GM12874 (cell line): ENCODE measurements around the gene SLC5A9.

ENCODE experiments used
- TF ChIP-seq, protein P1 (sequence below): IDR thresholded peaks from 2 replicates; pipeline ENCODE4 v1.5.1; 2011; ENCODE audit warnings: low read depth, mild to moderate bottlenecking, control low read depth, low read length, moderate library complexity; ENCODE audit not compliant: insufficient read depth

The SLC5A9 gene

DNA sequence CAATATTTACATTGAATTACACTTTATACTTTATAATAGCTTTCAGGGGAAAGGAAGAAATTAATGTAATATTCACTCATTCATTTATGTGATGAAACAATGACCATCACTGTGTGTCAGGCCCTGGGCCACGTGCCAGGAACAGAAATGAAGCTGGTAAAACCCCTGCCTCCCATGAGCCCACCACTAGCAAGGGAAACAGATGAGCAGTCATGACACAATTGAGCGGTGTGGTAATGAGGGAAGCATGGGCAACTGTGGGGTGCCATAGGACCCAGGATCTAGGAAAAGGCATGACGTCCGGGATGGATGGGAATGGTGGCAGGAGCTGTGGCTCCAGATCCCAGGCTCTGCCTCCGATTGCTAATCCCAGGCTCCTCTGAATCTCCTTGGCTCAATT is 17.0 kb upstream of the SLC5A9 start:
- TF ChIP-seq, protein P1, sequence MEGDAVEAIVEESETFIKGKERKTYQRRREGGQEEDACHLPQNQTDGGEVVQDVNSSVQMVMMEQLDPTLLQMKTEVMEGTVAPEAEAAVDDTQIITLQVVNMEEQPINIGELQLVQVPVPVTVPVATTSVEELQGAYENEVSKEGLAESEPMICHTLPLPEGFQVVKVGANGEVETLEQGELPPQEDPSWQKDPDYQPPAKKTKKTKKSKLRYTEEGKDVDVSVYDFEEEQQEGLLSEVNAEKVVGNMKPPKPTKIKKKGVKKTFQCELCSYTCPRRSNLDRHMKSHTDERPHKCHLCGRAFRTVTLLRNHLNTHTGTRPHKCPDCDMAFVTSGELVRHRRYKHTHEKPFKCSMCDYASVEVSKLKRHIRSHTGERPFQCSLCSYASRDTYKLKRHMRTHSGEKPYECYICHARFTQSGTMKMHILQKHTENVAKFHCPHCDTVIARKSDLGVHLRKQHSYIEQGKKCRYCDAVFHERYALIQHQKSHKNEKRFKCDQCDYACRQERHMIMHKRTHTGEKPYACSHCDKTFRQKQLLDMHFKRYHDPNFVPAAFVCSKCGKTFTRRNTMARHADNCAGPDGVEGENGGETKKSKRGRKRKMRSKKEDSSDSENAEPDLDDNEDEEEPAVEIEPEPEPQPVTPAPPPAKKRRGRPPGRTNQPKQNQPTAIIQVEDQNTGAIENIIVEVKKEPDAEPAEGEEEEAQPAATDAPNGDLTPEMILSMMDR: no peak

DNA sequence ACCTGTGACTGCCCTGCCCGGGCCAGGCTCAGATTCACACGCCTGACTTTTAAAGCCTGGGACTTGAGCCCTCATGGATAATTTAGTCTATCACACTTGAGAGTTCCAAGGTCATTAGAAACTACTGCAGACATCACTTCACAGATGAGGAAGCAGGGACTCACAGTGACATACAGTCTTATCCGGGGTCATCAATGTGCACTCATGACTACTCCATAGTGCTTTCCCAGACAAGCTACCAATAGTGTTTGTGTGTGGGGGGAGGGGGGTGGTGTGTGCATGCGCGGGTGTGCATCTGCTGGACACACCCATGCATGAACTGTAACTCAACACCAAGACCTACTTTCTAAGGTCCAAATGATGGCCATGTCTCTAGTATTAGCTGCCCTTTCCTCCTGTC is 16.1 kb upstream of the SLC5A9 start:
- TF ChIP-seq, protein P1: no peak

DNA sequence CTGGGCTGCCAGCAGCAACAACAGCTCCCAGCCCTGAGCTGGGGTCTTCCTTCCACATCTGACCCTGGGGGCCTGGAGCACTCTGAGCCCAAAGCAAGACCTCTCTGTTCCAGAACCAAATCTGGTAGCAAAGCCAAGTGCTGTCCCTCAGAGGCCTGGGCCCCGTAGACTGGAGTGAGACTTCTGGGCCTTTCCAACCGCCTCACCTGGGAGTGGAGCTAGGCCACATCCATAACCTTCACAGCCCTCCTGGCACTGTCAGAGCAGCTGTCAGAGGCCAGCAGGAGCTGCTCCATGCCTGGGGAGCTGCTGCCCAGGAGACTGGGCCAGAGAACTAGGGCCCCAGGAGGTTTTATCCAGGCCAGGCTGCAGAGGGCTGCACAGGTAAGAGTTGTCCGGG is 15.4 kb upstream of the SLC5A9 start:
- TF ChIP-seq, protein P1: no peak

DNA sequence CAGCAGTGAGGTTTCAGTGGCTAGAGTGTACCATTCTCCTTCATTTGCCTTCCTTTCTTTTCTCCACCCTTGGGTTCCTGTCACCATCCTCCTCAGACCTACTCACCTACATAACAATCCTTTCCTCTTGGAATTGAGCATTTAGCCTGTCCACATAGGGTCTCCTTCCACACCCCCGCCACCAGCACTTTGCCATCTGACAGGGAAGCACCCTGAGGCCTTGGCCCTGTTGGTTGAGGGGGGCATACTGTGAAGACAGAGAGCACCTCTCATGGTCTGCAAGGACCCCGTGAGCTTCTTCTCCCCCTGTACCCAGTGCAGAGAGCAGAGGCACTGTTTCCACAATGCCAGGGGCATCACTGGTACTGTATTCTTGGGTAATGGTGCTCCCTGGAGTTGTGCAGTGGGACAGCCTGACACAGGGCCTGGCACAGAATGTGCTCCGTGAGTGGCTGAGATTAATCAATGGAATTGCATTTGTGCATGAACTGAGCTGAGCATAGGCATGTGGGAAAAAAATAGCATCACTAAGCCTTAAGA is 14.9 kb upstream of the SLC5A9 start:
- TF ChIP-seq, protein P1: no peak

DNA sequence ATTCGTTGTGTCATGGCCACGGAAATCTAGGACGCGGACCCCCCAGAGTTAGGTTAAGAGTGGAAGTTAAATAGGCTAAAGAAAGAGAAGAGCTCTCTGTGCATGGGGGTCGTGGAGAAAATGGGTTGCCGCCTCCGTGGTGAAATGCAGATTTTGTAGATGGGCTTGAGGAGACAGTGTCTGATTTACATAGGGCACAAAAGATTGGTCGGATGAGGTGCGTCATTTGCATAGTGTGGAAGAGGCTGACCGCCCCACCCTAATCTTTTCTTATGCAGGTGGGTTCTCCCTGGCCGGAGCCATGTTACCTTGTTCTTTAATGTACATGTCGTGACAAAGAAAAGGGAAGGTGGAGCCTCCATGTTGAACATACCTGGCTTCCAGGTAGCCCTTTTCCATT is 14.3 kb upstream of the SLC5A9 start:
- TF ChIP-seq, protein P1: no peak

DNA sequence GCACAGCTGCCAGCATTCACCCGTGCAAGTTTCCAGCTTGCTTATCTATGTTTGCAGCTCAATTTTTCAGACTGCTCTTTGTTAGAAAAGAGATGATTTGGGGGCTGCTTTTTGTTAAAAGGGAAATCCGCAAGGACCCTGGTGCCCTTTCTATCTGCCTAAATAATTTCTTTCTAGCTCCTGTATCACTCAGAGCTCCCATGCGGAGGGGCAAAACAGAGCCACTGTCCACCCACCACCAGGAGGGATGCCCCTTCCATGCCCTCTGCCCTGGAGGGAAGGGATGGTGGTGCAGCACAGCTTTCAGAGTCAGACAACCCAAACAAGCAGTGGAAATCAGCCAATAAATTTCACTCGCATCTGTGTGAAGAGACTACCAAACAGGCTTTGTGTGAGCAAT is 13.9 kb upstream of the SLC5A9 start:
- TF ChIP-seq, protein P1: no peak

DNA sequence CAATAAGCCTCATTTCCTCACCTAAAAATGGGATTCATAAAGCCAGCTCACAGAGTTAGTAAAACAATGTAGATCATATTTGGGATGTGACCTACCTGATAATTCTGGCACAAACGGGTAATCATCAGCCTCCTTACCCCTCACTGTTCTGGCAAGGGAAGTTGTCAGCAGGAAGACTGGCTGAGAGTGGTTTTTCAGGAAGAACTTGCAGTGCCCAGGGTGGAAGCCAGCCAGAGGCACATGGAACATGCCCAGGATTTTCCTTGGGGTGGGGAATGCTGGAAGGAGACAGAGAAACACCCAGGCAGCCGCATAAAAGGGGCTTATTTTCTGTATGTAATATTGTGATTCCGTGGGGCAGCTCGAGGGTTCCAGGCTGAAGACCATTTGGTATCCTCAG is 7.7 kb upstream of the SLC5A9 start:
- TF ChIP-seq, protein P1: no peak
